AG08396 (cell line): ENCODE results near the gene DOCK1.
A peak's percentile ranks its signal among the peaks of the same experiment; 100 is the strongest.

Experiments
- DNase-seq: peaks from one replicate; pipeline ENCODE4 v3.0.0; 2012; ENCODE audit warnings: low spot score, mixed read lengths

DOCK1 gene

GRCh38 chr10:127356360-127356759 lies 451.1 kb downstream of the DOCK1 start:
- DNase-seq, result no peak

GRCh38 chr10:127357265-127357664 lies 452.0 kb downstream of the DOCK1 start:
- DNase-seq, result no peak

GRCh38 chr10:127358337-127358736 lies 453.1 kb downstream of the DOCK1 start:
- DNase-seq, result no peak

GRCh38 chr10:127364034-127364433 lies 458.8 kb downstream of the DOCK1 start:
- no peak for DNase-seq

GRCh38 chr10:127368101-127368500 lies 462.9 kb downstream of the DOCK1 start:
- no peak for DNase-seq

GRCh38 chr10:127368929-127369328 lies 463.7 kb downstream of the DOCK1 start:
- no peak for DNase-seq

- DNase-seq, result no peak
Measured at GRCh38 chr10:127370601-127371000, 465.4 kb downstream of the DOCK1 start.

- no peak for DNase-seq
Measured at GRCh38 chr10:127372361-127372760, 467.1 kb downstream of the DOCK1 start.

- no peak for DNase-seq
Measured at GRCh38 chr10:127374074-127374680, 468.9 kb downstream of the DOCK1 start.

GRCh38 chr10:127374901-127375300 lies 469.7 kb downstream of the DOCK1 start:
- no peak for DNase-seq

- DNase-seq, result peak; percentile 27
Measured at GRCh38 chr10:127375461-127375860, 470.2 kb downstream of the DOCK1 start.

GRCh38 chr10:127376071-127376470 lies 470.8 kb downstream of the DOCK1 start:
- no peak for DNase-seq

GRCh38 chr10:127378628-127379027 lies 473.4 kb downstream of the DOCK1 start:
- no peak for DNase-seq

- no peak for DNase-seq
Measured at GRCh38 chr10:127384532-127384931, 479.3 kb downstream of the DOCK1 start.

GRCh38 chr10:127385066-127385465 lies 479.8 kb downstream of the DOCK1 start:
- DNase-seq, result no peak

GRCh38 chr10:127386606-127387327 lies 481.5 kb downstream of the DOCK1 start:
- no peak for DNase-seq

GRCh38 chr10:127391875-127392274 lies 486.6 kb downstream of the DOCK1 start:
- DNase-seq, result no peak

- DNase-seq, result no peak
Measured at GRCh38 chr10:127392351-127393235, 487.4 kb downstream of the DOCK1 start.

- peak; percentile 49 for DNase-seq
Measured at GRCh38 chr10:127398140-127398970, 493.1 kb downstream of the DOCK1 start.

GRCh38 chr10:127398971-127399365 lies 493.7 kb downstream of the DOCK1 start:
- DNase-seq, result no peak

- DNase-seq, result no peak
Measured at GRCh38 chr10:127399668-127400067, 494.4 kb downstream of the DOCK1 start.

- no peak for DNase-seq
Measured at GRCh38 chr10:127400216-127400615, 495.0 kb downstream of the DOCK1 start.
